Stimulated activated CD8-positive, alpha-beta memory T cell treated with anti-CD3 and anti-CD28 coated beads, Interleukin-7, amount 100 ng/mL, for 4 hours (primary cell): ENCODE measurements around the gene CD9.
"Not testable (repeated sequence)": the region's sequence is repeated elsewhere in the genome, so short reads cannot be mapped to it uniquely, and the experiment has no call there.

Experiments
- DNase-seq, 2 donors: peaks; one replicate each; pipeline ENCODE4 v3.0.0-alpha.2; 2020; ENCODE audit warnings: low read depth in 2 of 2

CD9 gene

GRCh38 chr12:6180268-6181051, 19.7 kb upstream of the CD9 start:
- DNase-seq = no peak

GRCh38 chr12:6181166-6181565, 19.0 kb upstream of the CD9 start:
- no peak for DNase-seq

- DNase-seq = no peak
These were observed 18.5 kb upstream of the CD9 start for GRCh38 chr12:6181583-6182278.

- no peak for DNase-seq
These were observed 17.8 kb upstream of the CD9 start for GRCh38 chr12:6182279-6182898.

- DNase-seq = no peak
These were observed 16.3 kb upstream of the CD9 start for GRCh38 chr12:6183689-6184428.

GRCh38 chr12:6185961-6186827, 14.0 kb upstream of the CD9 start:
- DNase-seq = no peak

GRCh38 chr12:6187948-6188793, 12.0 kb upstream of the CD9 start:
- no peak for DNase-seq

- no peak for DNase-seq
These were observed 11.2 kb upstream of the CD9 start for GRCh38 chr12:6189028-6189427.

GRCh38 chr12:6189952-6190598, 10.1 kb upstream of the CD9 start:
- DNase-seq = not testable (repeated sequence)

GRCh38 chr12:6190767-6191530, 9.3 kb upstream of the CD9 start:
- DNase-seq = not testable (repeated sequence)

- DNase-seq = no peak
These were observed 7.4 kb upstream of the CD9 start for GRCh38 chr12:6192604-6193380.

- no peak for DNase-seq
These were observed 6.1 kb upstream of the CD9 start for GRCh38 chr12:6193853-6194815.

GRCh38 chr12:6195665-6196535, 4.3 kb upstream of the CD9 start:
- peak; percentile 45 to 52 for DNase-seq

- no peak for DNase-seq
These were observed 2.1 kb upstream of the CD9 start for GRCh38 chr12:6198051-6198450.

- no peak for DNase-seq
These were observed 1.6 kb upstream of the CD9 start for GRCh38 chr12:6198556-6198955.

- DNase-seq = no peak
These were observed 1.1 kb upstream of the CD9 start for GRCh38 chr12:6198985-6199530.
